ENCODE results near the gene TPMT.
"Not testable (repeated sequence)": the region's sequence is repeated elsewhere in the genome, so short reads cannot be mapped to it uniquely, and the experiment has no call there.

Gene TPMT

DNA sequence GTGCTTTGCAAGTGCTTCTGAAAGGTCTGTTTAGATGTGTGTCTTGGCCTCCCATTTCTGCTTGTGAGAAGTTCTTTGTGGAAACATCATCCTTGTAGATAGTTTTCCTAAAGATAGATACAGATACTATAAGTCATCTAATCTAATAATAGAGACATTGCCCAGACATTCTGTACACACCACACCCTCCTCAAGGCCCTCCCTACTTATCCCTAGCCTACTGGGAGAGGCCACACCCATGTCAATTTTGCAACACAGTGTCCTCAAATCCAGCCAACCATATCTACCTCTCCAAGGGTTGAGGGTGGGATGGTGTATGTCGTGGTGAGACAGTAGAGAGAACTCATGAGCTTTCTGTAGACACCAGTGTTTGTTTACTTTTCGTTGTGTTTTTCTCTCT lies 6.6 kb upstream of the TPMT start:
- TF ChIP-seq, protein P1, sequence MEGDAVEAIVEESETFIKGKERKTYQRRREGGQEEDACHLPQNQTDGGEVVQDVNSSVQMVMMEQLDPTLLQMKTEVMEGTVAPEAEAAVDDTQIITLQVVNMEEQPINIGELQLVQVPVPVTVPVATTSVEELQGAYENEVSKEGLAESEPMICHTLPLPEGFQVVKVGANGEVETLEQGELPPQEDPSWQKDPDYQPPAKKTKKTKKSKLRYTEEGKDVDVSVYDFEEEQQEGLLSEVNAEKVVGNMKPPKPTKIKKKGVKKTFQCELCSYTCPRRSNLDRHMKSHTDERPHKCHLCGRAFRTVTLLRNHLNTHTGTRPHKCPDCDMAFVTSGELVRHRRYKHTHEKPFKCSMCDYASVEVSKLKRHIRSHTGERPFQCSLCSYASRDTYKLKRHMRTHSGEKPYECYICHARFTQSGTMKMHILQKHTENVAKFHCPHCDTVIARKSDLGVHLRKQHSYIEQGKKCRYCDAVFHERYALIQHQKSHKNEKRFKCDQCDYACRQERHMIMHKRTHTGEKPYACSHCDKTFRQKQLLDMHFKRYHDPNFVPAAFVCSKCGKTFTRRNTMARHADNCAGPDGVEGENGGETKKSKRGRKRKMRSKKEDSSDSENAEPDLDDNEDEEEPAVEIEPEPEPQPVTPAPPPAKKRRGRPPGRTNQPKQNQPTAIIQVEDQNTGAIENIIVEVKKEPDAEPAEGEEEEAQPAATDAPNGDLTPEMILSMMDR (conservative IDR thresholded peaks at IDR 0.05; ENCODE audit: low read depth), result no peak
- DNase-seq (ENCODE audit: low spot score), result no peak
- no peak overlapping the region for H3K27ac ChIP-seq
- ChIA-PET POLR2A (ENCODE audit: low non-redundant PET) (no interaction called here), CTCF (no interaction called here)

DNA sequence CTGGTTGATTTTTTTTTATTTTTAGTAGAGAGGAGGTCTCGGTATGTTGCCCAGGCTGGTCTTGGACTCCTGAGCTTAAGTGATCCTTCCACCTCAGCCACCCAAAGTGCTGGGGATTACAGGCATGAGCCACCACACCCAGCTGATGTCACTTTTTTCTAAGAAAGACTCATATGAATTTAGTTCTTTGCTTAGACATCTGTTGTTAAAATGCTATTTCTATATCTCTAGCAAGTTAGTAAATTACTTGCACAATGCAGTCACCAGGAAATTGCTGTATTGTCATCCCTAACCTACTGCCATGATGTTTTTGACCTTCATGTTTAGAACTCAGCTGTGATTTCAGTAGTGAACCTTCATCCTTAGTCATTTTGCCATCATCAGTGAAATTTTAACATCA lies 6.0 kb upstream of the TPMT start:
- CTCF ChIA-PET, result no interaction called here
- DNase-seq (ENCODE audit: low spot score), result no peak
- H3K27ac ChIP-seq, result no peak overlapping the region
- TF ChIP-seq, protein P1 (conservative IDR thresholded peaks at IDR 0.05; ENCODE audit: low read depth), result no peak
- POLR2A ChIA-PET (ENCODE audit: low non-redundant PET), result no interaction called here

DNA sequence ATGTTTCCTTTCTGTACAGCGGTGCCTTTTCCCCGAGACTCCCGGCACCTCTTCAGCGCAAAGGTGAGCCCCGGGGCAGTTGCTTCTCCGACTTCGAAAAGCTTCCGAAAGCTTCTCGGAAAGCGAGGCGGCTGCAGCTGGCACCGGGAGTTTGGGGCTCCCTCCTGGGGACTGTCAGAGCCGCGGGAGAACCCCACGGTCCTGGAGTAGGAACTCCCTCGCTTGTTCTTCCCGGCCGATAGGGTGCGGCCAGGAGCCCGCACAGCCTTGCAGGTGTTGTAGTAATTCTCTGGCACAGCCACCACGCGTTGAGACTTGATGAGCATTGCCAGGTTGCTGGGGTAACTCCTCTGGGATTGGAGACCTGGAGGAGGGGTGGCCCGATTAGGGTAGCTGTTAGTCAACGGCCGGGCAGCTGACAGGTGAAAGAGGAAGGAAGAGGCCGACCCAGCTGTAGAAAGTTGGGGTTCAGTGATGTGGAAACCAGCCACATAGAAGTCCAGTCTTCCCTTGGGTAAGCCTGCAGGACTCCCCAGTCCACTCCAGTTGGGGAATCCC lies 1.1 kb upstream of the TPMT start:
- TF ChIP-seq, protein P1 (conservative IDR thresholded peaks at IDR 0.05; ENCODE audit: low read depth), result peak; percentile 55
- H3K27ac ChIP-seq, result peak overlapping the region; percentile 90
- CTCF ChIA-PET, result no interaction called here
- DNase-seq (ENCODE audit: low spot score), result peak; percentile 85
- POLR2A ChIA-PET (ENCODE audit: low non-redundant PET), result interaction anchor here (0.5 kb wide), 1 partner anchor 32 kb away, joined by 3 read pairs; no protein-coding TSS in a partner anchor

DNA sequence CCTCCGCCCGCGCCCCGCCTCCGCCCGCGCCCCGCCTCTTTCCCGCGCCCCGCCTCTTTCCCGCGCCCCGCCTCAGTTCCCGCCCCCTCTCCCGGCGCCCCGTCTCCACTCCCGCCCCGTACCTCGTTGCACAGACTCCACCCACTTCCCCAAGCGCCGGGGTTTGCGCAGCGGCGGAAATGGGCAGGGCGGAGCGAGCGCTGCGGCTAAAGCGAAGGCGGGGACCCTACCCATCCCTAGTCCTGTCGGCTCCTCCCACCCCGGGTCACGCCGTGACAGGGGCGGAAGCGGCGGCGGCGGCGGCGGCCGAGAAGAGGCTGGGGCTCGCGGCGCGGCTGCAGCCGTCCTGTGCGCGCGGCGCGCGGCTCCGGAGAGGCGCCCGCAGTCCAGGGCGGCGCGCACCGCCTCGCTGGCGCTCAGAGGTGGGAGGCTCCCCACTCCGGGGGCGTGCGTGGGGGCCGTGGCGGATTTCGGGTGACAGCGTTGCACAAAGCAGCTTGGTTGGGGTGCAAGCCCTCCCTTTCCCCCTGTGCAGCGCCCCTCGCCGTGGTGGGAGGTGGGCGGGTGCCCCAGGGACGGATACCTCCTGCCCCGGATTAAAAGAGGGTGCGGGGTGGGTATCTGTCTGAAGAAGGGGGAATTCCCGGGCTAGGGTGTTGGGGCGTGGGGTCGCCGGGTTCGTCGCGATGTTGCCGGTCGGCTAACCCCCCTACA lies 430 bp upstream of the TPMT start, which contains the start of gene KDM1B:
Gene KDM1B, plus strand, starts transcription at position 273 of the 714 bp plus-strand sequence. CDS start 4,474 bp downstream, outside the sequence.
- TF ChIP-seq, protein P1 (conservative IDR thresholded peaks at IDR 0.05; ENCODE audit: low read depth), result no peak
- ChIA-PET POLR2A (ENCODE audit: low non-redundant PET) (interaction anchor here (0.6 kb wide), 1 partner anchor 63 kb away, joined by 6 read pairs; no protein-coding TSS in a partner anchor), CTCF (no interaction called here)

DNA sequence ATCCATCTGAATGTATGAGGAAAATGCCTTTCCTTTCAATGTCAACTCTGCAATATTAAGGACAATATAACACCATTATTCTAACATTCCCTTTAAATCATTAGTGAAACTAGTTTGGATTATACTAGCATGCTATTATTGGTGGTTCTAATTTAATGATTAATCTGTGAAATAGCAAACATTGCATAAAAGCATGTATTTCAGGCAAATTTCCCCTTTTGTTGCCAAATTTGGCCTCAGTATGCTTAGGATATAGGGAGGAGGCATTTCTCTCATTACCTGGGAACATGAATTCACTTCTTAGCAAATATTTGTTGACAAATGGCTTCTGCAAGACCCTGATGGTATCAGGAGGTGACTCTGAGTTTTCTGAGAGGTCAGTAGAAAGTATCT lies 1.6 kb downstream of the TPMT start:
- ChIA-PET POLR2A (ENCODE audit: low non-redundant PET) (no interaction called here), CTCF (interaction anchor here (0.6 kb wide), 1 partner anchor 334 kb away, joined by 3 read pairs; no protein-coding TSS in a partner anchor)
- DNase-seq (ENCODE audit: low spot score), result no peak
- TF ChIP-seq, protein P1 (conservative IDR thresholded peaks at IDR 0.05; ENCODE audit: low read depth), result no peak
- no peak overlapping the region for H3K27ac ChIP-seq

More for the DNA sequence above, 430 bp upstream of the TPMT start, which contains the start of gene KDM1B:
- DNase-seq (ENCODE audit: low spot score), result peak; percentile 99
- H3K27ac ChIP-seq, result peak within 1 kb of the TSS; percentile 90

DNA sequence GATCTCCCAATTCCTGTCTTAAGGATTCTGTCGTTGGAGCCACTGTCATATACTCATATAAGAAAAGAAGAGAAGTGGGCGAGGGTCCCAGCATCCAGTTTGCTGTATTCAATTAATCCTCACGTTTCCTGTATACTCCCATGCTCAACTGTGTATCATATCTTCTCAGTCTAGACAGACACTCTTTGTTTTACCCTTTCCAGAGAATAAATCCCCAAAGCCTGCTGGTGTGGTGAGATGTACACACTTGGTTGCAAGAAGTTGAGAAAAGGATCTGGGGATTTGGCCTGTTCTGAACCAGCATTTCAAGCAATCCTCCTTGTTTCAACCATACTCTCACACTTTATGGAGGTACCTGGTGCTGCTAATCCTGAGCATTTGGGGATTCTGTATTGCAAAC lies 3.1 kb downstream of the TPMT start:
- ChIA-PET CTCF (no interaction called here), POLR2A (ENCODE audit: low non-redundant PET) (no interaction called here)
- DNase-seq (ENCODE audit: low spot score), result no peak
- H3K27ac ChIP-seq, result no peak overlapping the region
- TF ChIP-seq, protein P1 (conservative IDR thresholded peaks at IDR 0.05; ENCODE audit: low read depth), result no peak

DNA sequence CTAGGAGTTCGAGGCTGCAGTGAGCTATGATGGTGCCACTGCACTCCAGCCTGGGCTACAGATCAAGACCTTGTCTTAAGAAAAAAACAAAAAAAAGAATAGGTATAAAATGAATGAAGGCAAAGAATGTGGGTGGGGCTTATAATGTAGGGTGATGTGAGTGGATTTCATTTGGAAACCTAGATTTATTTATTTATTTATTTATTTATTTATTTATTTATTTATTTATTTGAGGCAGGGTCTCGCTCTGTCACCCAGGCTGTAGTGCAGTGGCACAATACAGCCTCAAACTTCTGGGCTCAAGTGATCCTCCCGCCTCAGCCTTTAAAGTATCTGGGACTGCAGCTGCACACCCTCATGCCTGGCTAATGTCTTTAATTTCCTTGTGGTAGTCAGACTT lies 3.5 kb downstream of the TPMT start:
- DNase-seq (ENCODE audit: low spot score); POLR2A ChIA-PET (ENCODE audit: low non-redundant PET); H3K27ac ChIP-seq; CTCF ChIA-PET: not testable (repeated sequence)

Data from RWPE1 (cell line).